ENCODE results near the gene XRCC5. TPM values are rescaled to one million over a fixed set of nuclear protein-coding genes. Genes with fewer than 3 reads are reported as not detected.

Gene XRCC5
- total RNA-seq, 1 donor from 2014 or later, result 807 TPM

DNA sequence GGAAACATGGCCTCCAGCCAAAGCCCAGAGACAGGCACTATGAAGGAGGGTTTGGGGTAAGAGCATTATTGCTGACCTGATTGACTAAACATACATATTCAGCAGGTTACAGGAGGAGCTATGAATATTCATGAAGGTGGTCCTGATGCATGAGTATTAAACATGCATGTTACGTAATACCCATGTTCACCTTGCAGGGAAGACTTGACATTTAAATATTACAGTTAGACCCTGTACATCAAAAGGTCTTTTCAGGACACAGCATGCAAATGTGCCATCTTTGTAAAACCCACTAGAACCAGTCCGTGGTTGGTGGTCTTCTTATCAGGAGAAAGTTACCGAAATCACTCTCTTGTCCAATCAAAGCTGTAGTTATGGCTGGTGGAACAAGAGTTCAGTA is 59.9 kb downstream of the XRCC5 start:
- H3K27ac Mint-ChIP-seq, result no peak overlapping the region
- Histone ChIP-seq H3K9me3 (ENCODE audit: low read depth) (no peaks in the 10 kb centered on the region), H4K20me1 (ENCODE audit: low read depth) (peaks cover 38% of the 10 kb centered on the region), H3K27ac (no peak overlapping the region), H3K4me1 (no peaks in the 10 kb centered on the region), H3K4me2 (no peak overlapping the region), H3K27me3 (no peaks in the 10 kb centered on the region), H3K4me3 (no peak overlapping the region), H2AFZ (replicated peaks) (no peak overlapping the region), H3K9ac (no peak overlapping the region), H3K79me2 (ENCODE audit: low read depth) (peaks cover 88% of the 10 kb centered on the region), H3F3A (ENCODE audit: low read depth) (peaks cover 38% of the 10 kb centered on the region), H3K36me3 (peaks cover 32% of the 10 kb centered on the region)
- no peak overlapping the region for H3K4me3 Mint-ChIP-seq
- TF ChIP-seq EZH2phosphoT487 (IDR thresholded peaks at IDR 0.05) (no peak), EZH2 (IDR thresholded peaks at IDR 0.05) (no peak)
- TF ChIP-seq, protein P1, sequence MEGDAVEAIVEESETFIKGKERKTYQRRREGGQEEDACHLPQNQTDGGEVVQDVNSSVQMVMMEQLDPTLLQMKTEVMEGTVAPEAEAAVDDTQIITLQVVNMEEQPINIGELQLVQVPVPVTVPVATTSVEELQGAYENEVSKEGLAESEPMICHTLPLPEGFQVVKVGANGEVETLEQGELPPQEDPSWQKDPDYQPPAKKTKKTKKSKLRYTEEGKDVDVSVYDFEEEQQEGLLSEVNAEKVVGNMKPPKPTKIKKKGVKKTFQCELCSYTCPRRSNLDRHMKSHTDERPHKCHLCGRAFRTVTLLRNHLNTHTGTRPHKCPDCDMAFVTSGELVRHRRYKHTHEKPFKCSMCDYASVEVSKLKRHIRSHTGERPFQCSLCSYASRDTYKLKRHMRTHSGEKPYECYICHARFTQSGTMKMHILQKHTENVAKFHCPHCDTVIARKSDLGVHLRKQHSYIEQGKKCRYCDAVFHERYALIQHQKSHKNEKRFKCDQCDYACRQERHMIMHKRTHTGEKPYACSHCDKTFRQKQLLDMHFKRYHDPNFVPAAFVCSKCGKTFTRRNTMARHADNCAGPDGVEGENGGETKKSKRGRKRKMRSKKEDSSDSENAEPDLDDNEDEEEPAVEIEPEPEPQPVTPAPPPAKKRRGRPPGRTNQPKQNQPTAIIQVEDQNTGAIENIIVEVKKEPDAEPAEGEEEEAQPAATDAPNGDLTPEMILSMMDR (IDR thresholded peaks at IDR 0.05), result no peak
- no peak for DNase-seq (ENCODE audit: low spot score)
- no peaks in the 10 kb centered on the region for H3K9me3 Mint-ChIP-seq
- peaks cover 76% of the 10 kb centered on the region for H3K36me3 Mint-ChIP-seq
- H3K4me1 Mint-ChIP-seq, result no peaks in the 10 kb centered on the region
- no peaks in the 10 kb centered on the region for H3K27me3 Mint-ChIP-seq (ENCODE audit: insufficient read depth, low read depth)

DNA sequence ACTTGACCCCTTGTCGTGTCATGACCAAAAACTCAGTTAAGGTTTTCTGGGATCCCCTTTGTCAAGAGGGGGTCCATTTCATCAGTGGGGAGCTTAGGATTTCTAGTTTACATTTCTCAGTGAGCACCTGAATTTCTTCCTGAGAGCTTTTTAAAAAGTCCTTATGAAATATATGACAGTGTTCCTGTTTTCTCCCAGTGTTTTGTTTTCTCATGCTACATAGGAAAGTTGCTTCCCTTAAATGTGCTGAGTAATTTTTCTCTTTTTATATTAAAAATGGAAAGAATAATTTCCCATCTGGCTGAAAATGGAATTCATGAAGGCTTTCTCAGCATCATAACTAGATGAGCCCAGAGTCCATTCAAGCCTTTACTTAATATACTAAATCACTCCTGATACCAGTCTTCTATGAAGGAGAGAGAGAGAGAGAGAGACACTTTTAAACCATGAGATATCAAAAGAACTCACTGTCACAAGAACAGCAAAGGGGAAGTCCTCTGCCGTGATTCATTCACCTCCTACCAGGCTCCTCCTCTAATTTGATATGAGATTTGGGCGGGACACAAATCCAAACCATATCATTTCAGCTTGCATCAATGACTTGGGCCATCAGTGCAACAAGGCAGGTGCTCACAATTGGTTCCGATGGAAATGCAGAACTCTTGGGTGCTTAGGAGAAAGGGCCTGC is 61.1 kb downstream of the XRCC5 start:
- Histone ChIP-seq H3K4me1 (no peaks in the 10 kb centered on the region), H3F3A (ENCODE audit: low read depth) (peaks cover 34% of the 10 kb centered on the region), H3K36me3 (peaks cover 36% of the 10 kb centered on the region), H3K27ac (no peak overlapping the region), H4K20me1 (ENCODE audit: low read depth) (peaks cover 29% of the 10 kb centered on the region), H2AFZ (replicated peaks) (no peak overlapping the region), H3K9me3 (ENCODE audit: low read depth) (no peaks in the 10 kb centered on the region), H3K4me3 (no peak overlapping the region), H3K9ac (no peak overlapping the region), H3K79me2 (ENCODE audit: low read depth) (peaks cover 89% of the 10 kb centered on the region), H3K4me2 (no peak overlapping the region), H3K27me3 (no peaks in the 10 kb centered on the region)
- TF ChIP-seq EZH2phosphoT487 (IDR thresholded peaks at IDR 0.05) (no peak), EZH2 (IDR thresholded peaks at IDR 0.05) (no peak)
- TF ChIP-seq, protein P1 (IDR thresholded peaks at IDR 0.05), result no peak
- H3K4me1 Mint-ChIP-seq, result no peaks in the 10 kb centered on the region
- peaks cover 79% of the 10 kb centered on the region for H3K36me3 Mint-ChIP-seq
- H3K27me3 Mint-ChIP-seq (ENCODE audit: insufficient read depth, low read depth), result no peaks in the 10 kb centered on the region
- no peak overlapping the region for H3K27ac Mint-ChIP-seq
- no peak for DNase-seq (ENCODE audit: low spot score)
- no peaks in the 10 kb centered on the region for H3K9me3 Mint-ChIP-seq
- H3K4me3 Mint-ChIP-seq, result no peak overlapping the region

DNA sequence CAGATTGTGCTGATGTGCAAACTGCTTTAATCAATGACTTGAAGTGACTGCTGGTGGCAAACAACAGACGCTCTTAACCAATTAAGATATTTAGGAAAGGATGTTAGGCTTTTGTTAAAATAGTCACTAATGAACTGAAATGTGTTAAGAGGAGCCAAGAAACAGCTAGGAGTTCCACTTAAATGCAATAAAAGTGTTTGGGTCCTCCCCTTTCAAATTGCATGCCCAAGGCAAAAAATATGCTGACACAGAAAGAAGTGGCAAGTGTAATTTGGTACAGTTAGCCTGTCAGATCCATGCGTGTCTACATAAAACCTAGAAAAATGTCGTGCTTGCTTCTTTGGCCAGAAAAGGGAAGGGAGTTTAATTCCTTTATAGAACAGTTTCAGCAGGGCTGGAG is 61.9 kb downstream of the XRCC5 start:
- Histone ChIP-seq H3K27ac (peak overlapping the region; percentile 23), H3K4me3 (no peak overlapping the region), H3K9ac (no peak overlapping the region), H3K4me2 (no peak overlapping the region), H2AFZ (replicated peaks) (no peak overlapping the region), H3K79me2 (ENCODE audit: low read depth) (peaks cover 93% of the 10 kb centered on the region), H3K27me3 (no peaks in the 10 kb centered on the region), H3F3A (ENCODE audit: low read depth) (peaks cover 34% of the 10 kb centered on the region), H3K36me3 (peaks cover 36% of the 10 kb centered on the region), H3K4me1 (no peaks in the 10 kb centered on the region), H4K20me1 (ENCODE audit: low read depth) (peaks cover 21% of the 10 kb centered on the region), H3K9me3 (ENCODE audit: low read depth) (no peaks in the 10 kb centered on the region)
- H3K9me3 Mint-ChIP-seq, result no peaks in the 10 kb centered on the region
- TF ChIP-seq, protein P1 (IDR thresholded peaks at IDR 0.05), result no peak
- peaks cover 79% of the 10 kb centered on the region for H3K36me3 Mint-ChIP-seq
- no peak overlapping the region for H3K27ac Mint-ChIP-seq
- H3K27me3 Mint-ChIP-seq (ENCODE audit: insufficient read depth, low read depth), result no peaks in the 10 kb centered on the region
- H3K4me3 Mint-ChIP-seq, result no peak overlapping the region
- DNase-seq (ENCODE audit: low spot score), result no peak
- H3K4me1 Mint-ChIP-seq, result no peaks in the 10 kb centered on the region

All from neural progenitor cell (in vitro differentiated cells).